HG03045 (cell line): ENCODE data around the gene CD52.
A peak's percentile ranks its signal among the peaks of the same experiment; 100 is the strongest.
"Not testable (repeated sequence)": the region's sequence is repeated elsewhere in the genome, so short reads cannot be mapped to it uniquely, and the experiment has no call there.

Experiments
- ATAC-seq: cut with Tn5 transposase; IDR thresholded peaks from one replicate; pipeline ENCODE4 v1.9.1; 2021; ENCODE audit warnings: mild to moderate bottlenecking, moderate library complexity; ENCODE audit not compliant: unreplicated experiment

CD52 gene

GRCh38 chr1:26297057-26297790 is 20.5 kb upstream of the CD52 start:
- no peak for ATAC-seq

GRCh38 chr1:26297791-26298124 is 20.0 kb upstream of the CD52 start:
- no peak for ATAC-seq

- ATAC-seq, result no peak
Observed at GRCh38 chr1:26300578-26301275, 17.0 kb upstream of the CD52 start.

DNA sequence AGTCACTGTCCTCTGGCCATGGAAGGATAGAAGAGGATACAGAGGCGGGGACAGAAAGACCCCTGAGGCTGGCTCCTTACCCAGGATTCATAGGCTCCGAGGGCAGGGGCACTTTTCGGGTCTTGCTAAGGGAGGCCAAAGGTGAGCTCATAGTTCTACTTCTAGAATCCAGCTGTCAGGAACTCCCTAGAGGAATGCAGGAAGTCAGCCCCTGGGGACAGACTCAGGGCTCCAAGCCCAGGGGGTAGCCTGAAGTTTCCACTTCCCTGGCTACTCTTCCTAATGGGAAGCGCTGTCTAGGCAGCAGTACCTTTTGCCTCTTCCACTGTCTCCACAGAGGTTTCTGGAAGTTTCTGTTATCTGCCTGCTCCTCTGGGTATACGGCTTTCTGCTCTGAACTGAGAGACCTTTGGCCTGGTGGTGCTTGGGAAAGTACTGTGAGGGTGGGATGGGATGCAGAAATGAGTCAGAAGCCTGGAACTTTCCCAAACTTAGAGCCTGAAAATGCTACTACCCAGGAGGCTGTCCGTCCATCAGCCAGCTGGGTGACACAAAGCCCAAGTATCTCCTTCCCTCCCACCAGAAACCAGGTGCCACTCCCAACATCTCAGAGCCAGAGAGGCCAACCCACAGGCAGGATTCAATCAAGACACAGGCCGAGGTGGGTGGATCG is 14.9 kb upstream of the CD52 start:
- ATAC-seq, result no peak

DNA sequence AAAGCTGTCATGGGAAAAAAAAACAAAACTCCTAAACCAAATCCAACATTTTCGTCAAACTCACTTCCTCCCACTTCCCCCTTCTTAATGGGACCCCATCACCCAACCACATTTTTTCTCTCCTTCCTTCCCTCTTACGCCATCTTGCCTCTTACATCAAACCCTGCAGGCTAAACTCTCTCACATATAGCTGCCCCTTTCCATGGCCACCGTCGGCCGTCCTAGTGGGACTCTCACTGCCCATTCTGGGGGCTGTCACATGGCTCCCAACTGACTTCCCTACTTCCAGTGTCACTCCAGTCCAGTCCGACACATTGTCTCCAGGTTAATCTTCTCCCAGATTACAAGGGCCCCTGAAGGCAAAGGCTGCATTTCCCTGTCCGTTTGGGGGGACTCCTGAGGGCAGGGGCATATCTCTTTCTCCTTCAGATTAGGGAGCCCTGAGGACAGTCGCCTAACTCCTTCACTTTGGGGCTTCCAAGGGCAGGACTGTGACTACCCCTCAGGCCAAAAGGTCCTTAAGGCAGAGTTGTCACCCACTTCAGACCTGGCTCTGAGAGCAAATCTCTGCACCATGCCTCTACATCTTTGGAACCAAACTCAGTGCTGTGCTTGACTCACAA is 12.0 kb upstream of the CD52 start:
- ATAC-seq, result no peak

DNA sequence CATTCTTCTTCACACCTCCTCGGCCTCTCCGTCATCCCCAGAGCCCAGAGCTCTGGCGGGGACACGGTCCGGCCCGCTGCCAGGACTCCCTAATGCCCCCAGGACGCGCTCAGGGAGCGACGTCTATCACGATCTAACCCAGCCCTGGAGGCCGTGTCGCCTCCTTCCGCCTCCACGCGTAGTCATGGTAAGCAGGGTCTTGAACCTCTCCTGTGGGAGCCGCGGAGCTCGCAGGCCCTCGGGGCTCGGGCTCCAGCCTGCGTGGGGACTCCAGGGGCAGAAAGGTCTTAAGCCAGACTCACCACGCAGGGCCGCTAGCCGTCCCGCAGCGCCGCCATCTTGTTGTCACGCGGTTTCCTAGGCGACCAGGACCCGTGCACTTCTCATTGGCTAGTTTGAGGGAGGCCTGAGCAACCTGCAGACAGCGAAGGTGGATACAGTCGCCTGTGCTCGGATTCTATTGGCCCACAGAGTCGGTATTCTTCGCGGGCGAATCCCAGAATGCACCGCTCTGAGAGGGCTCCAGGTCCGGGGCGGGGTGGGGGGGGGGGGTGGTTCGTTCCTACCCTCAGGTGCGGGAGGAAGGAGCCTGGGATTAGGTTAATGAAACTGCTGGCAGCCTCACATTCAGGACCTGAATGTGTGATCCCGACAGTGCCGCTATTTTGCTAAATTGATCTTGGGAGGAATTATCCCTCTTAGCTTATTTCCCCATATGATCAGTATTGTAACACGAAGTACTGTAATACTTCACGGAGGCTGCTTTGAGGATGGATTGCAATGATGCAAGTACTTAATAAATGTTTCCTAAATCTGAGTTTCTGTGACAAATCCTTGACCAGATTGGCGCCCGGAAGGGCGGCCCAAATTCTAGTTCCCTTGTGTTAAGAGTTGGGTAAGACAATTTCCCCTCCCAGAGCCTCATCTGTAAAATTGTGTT is 11.2 kb upstream of the CD52 start, which contains the start of gene UBXN11:
TSS of gene UBXN11 (minus strand) at position 347 of the 940 bp plus-strand sequence. CDS start 3,753 bp downstream, outside the sequence.
- ATAC-seq, result peak; percentile 97

DNA sequence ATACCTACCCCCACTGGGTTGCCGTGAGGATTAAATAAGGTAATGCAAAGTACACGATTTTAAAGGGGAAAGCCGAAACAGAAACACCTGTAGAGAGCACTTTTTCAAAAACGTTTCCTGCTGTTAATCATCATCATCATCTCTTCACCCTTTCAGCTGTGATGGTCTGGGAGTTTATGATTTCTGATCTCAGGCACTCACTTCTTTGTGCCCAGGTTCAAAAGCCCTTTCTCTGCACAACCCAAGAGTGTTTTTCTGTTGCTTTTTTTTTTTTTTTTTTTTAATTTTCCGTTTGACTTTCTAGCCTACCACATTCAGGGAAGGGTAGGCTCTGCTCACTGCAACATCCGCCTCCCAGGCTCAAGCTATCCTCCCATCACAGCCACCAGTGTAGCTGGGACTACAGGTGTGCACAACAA is 10.4 kb upstream of the CD52 start:
- ATAC-seq, result no peak

DNA sequence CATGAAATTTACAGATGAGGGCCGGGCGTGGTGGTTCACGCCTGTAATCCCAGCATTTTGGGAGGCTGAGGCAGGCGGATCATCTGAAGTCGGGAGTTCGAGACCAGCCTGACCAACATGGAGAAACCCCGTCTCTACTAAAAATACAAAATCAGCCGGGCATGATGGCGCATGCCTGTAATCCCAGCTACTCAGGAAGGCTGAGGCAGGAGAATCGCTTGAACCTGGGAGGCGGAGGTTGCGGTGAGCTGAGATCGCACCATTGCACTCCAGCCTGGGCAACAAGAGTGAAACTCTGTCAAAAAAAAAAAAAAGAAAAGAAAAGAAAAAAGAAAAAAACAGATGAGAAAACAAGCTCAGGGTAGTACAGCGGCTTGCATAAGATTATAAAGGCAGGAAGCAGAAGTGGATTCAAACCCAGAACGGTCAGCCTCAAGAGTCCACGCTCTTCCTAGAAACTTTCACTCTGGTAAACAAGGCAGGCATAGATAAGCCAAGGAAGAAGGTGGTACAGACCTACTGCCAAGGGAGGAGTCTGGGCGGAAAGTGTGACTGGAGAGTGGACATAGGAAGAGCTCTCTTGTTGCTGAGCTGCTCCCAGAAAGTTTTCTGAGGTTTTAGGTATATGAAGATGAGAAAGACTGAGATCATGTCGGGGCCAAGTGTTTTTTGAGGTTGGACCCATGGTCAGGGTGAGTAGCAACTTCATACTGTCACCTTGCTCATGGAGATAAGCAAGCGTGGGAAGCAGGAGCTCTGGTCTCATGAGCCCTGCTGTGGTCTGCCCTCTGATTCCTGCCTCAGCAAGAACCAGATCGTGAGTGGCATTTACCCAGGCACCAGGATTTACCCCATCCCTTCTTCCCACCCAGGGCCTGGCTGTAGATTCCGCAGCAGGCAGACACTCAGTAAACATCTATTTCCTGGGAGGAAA is 9.5 kb upstream of the CD52 start:
- ATAC-seq, result not testable (repeated sequence)

DNA sequence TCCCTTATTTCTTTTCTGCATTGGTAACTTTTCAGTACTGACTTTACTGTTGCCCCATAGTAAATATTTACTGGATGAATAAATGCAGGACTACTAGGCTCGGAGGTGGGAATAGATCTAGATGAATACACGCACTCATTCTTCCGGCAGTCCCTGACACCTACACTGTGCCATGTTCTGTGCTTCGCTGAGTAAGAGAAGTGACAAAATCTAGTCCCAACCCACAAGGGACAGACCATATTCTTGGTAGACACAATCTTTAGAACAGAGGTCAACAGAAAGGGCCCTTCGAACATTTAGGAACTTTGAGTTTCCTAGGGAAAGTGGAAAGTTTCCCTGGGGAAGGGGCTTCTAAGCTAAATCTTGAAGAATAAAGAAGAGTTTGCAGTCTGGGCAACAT is 3.3 kb upstream of the CD52 start:
- no peak for ATAC-seq

DNA sequence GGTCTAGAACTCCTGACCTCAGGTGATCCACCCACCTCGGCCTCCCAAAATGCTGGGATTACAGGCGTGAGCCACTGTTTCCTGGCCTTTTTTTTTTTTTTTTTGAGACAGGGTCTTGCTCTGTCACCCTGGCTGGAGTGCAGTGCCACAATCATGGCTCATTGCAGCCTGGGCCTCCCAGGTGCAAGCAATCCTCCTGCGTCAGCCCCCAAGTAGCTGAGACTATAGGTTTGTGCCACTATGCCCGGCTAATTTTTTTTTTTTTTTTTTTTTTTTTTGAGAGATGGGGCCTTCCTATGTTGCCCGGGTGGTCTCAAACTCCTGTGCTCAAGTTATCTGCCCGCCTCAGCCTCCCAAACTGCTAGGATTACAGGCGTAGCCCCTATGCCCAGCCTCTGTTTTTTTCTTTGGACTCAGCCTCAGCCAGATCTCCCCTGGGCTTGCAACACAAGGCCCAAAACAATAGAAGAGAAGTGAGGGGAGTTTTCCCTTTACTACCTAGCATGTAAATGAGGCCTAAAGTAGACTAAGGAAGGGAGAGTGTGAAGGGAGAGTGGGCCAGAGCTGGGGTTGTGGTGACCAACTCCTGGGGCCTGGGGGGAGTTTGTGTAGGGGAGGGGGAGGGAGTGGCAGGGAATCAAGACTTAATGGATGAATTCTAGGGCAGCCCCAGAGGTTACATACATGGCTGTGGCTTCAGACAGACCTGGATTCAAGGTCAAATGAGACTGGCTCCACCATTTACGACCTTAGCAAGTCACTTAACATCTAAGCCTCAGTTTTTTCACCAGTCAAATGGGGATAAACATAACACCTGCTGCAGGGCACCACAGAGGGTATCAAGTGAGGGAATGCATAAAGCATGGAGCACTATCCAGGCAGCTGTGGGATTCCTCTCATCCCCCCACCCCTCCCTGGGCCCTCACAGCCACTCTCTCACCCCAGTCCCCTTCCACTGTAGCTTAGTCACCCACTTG is 1.6 kb upstream of the CD52 start:
- no peak for ATAC-seq

DNA sequence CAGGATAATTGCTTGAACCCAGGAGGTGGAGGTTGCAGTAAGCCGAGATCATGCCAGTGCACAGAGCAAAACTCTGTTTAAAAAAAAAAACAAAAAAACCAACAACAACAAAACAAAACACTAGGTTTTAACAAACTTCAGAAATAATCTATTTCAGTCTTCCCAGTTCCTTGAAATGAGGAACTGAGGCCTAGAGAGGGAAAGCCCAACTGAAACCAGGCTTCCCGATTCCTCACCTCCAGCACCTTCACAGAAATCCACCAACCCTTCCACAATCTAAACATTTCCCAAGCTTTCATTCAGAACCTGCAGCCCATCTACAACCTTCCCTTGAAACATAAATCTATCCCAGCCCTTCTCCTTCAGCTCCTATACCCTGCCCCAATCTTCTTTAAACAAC is 612 bp upstream of the CD52 start:
- ATAC-seq, result no peak

GRCh38 chr1:26318338-26319064 is 743 bp downstream of the CD52 start:
- ATAC-seq, result no peak

DNA sequence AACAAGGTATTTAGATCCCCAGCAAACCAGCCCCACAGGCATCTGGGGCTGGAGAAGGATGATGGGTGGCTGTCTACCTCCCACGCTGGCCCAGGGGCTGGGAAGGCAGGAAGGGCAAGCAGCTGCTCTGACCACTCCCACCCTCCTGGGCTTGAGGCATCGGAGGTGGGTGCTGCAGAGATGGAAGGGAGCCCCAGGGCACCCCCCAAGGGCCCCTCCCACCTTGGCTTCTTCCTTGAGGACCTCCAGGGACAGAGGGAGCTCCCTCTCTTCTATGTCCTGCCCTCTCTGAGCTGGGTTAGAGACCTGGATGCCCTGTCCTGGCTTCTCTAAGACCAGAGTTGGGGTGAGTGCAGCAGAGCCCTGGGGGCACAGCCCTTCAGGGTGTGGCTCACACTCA is 3.1 kb downstream of the CD52 start:
- no peak for ATAC-seq

GRCh38 chr1:26321315-26322041 is 3.7 kb downstream of the CD52 start:
- ATAC-seq, result peak; percentile 46

- ATAC-seq, result no peak
Observed at GRCh38 chr1:26322042-26322331, 4.2 kb downstream of the CD52 start.

GRCh38 chr1:26323382-26323781 is 5.6 kb downstream of the CD52 start:
- ATAC-seq, result no peak

- ATAC-seq, result no peak
Observed at GRCh38 chr1:26324550-26324949, 6.8 kb downstream of the CD52 start.
